Skeletal muscle tissue (tissue), 4 donors: ENCODE data around the gene CALML4. TPM values are rescaled to one million over a fixed set of nuclear protein-coding genes. Genes with fewer than 3 reads are reported as not detected.
"Not testable (repeated sequence)": the region's sequence is repeated elsewhere in the genome, so short reads cannot be mapped to it uniquely, and the experiment has no call there.

ENCODE experiments used
- H3K27ac ChIP-seq: one replicate; pipeline ENCODE4 v1.7.0; 2013; ENCODE audit warnings: mild to moderate bottlenecking, low read depth, low read length, inconsistent platforms
- H3K27me3 ChIP-seq, 3 donors: one replicate each; pipeline ENCODE4 v1.7.0; 2013; ENCODE audit warnings: low read length in 3 of 3; ENCODE audit not compliant: control insufficient read depth in 3 of 3, insufficient read depth in 3 of 3
- H3K36me3 ChIP-seq, 3 donors: one replicate each; pipeline ENCODE4 v1.7.0; 2013; ENCODE audit warnings: low read length in 3 of 3; ENCODE audit not compliant: control insufficient read depth in 3 of 3, insufficient read depth in 3 of 3
- H3K4me1 ChIP-seq, 3 donors: one replicate each; pipeline ENCODE4 v1.7.0; 2013; ENCODE audit warnings: low read length in 3 of 3, mild to moderate bottlenecking in 3 of 3; ENCODE audit not compliant: control insufficient read depth in 3 of 3, insufficient read depth in 3 of 3
- H3K4me3 ChIP-seq, 3 donors: one replicate each; pipeline ENCODE4 v1.7.0; 2013; ENCODE audit warnings: low read length in 3 of 3
- H3K9ac ChIP-seq, 3 donors: one replicate each; pipeline ENCODE4 v1.7.0; 2013; ENCODE audit warnings: low read length in 3 of 3, mild to moderate bottlenecking in 3 of 3, moderate library complexity in 2 of 3, low read depth in 1 of 3
- H3K9me3 ChIP-seq, 3 donors: one replicate each; pipeline ENCODE4 v1.7.0; 2013; ENCODE audit warnings: low read length in 3 of 3; ENCODE audit not compliant: control insufficient read depth in 3 of 3
- total RNA-seq: library from RNA; depleted of rRNA; stranded (reverse); fragments of >200 nt; gene quantifications from one replicate; pipeline ENCODE4 v1.2.3, GENCODE V29; 2014
- donor health status: Osteomylitis.

Gene CALML4
- total RNA-seq, result 2.6 TPM

- H3K27me3 ChIP-seq, result no peaks in the 10 kb centered on the region
- H3K4me1 ChIP-seq, result peaks cover 21 to 41% (median 25%) of the 10 kb centered on the region in 3 donors
- peak within 1 kb of the TSS; percentile 45 to 56 (median 56) for H3K4me3 ChIP-seq
- peak within 1 kb of the TSS; percentile 25 to 70 (median 57) for H3K9ac ChIP-seq
- no peaks in the 10 kb centered on the region for H3K9me3 ChIP-seq
- H3K27ac ChIP-seq, result peak within 1 kb of the TSS; percentile 40
- H3K36me3 ChIP-seq, result no peaks in the 10 kb centered on the region
These were observed at the start of gene CALML4 for GRCh38 chr15:68204776-68205557. CALML4 (minus strand) TSS chr15:68205332; CDS start chr15:68205247, 85 bp downstream.

- H3K27ac ChIP-seq, result no peak overlapping the region
- no peaks in the 10 kb centered on the region for H3K36me3 ChIP-seq
- H3K9ac ChIP-seq, result no peak overlapping the region
- H3K9me3 ChIP-seq, result no peaks in the 10 kb centered on the region
- H3K4me1 ChIP-seq, result peaks cover 6 to 14% (median 8%) of the 10 kb centered on the region in 3 donors
- no peak overlapping the region for H3K4me3 ChIP-seq
- no peaks in the 10 kb centered on the region for H3K27me3 ChIP-seq
These were observed 47.9 kb upstream of the CALML4 start for GRCh38 chr15:68252925-68253534.

GRCh38 chr15:68249058-68249713 lies 44.1 kb upstream of the CALML4 start:
- no peak overlapping the region for H3K4me3 ChIP-seq
- H3K36me3 ChIP-seq, result no peaks in the 10 kb centered on the region
- H3K9me3 ChIP-seq, result no peaks in the 10 kb centered on the region
- no peaks in the 10 kb centered on the region for H3K27me3 ChIP-seq
- H3K27ac ChIP-seq, result no peak overlapping the region
- no peak overlapping the region for H3K9ac ChIP-seq
- H3K4me1 ChIP-seq, result peaks cover 0 to 3% (median 3%) of the 10 kb centered on the region in 3 donors

- Histone ChIP-seq H3K4me1 (no peaks in the 10 kb centered on the region), H3K27me3 (no peaks in the 10 kb centered on the region), H3K9ac (no peak overlapping the region), H3K9me3 (no peaks in the 10 kb centered on the region), H3K36me3 (no peaks in the 10 kb centered on the region), H3K4me3 (no peak overlapping the region), H3K27ac (no peak overlapping the region)
These were observed 39.1 kb upstream of the CALML4 start for GRCh38 chr15:68244235-68244634.

- H3K9ac ChIP-seq, result no peak overlapping the region
- no peak overlapping the region for H3K27ac ChIP-seq
- no peaks in the 10 kb centered on the region for H3K27me3 ChIP-seq
- H3K4me3 ChIP-seq, result no peak overlapping the region
- H3K36me3 ChIP-seq, result no peaks in the 10 kb centered on the region
- no peaks in the 10 kb centered on the region for H3K4me1 ChIP-seq
- H3K9me3 ChIP-seq, result no peaks in the 10 kb centered on the region
These were observed 36.2 kb upstream of the CALML4 start for GRCh38 chr15:68241088-68241935.

- Histone ChIP-seq H3K36me3 (no peaks in the 10 kb centered on the region), H3K27me3 (no peaks in the 10 kb centered on the region), H3K4me1 (no peaks in the 10 kb centered on the region)
These were observed 33.9 kb upstream of the CALML4 start for GRCh38 chr15:68239025-68239424.

GRCh38 chr15:68235022-68235421 lies 29.9 kb upstream of the CALML4 start:
- peaks cover 3 to 4% (median 3%) of the 10 kb centered on the region in 3 donors for H3K4me1 ChIP-seq
- no peak overlapping the region for H3K27ac ChIP-seq
- H3K36me3 ChIP-seq, result no peaks in the 10 kb centered on the region
- no peak overlapping the region for H3K9ac ChIP-seq
- no peaks in the 10 kb centered on the region for H3K9me3 ChIP-seq
- H3K27me3 ChIP-seq, result no peaks in the 10 kb centered on the region
- H3K4me3 ChIP-seq, result no peak overlapping the region

More at GRCh38 chr15:68239025-68239424, 33.9 kb upstream of the CALML4 start:
- Histone ChIP-seq H3K27ac (no peak overlapping the region), H3K9me3 (no peaks in the 10 kb centered on the region), H3K4me3 (no peak overlapping the region), H3K9ac (no peak overlapping the region)

- not testable (repeated sequence) for H3K9me3 ChIP-seq, H3K9ac ChIP-seq, H3K27me3 ChIP-seq, H3K4me3 ChIP-seq, H3K4me1 ChIP-seq, H3K36me3 ChIP-seq, H3K27ac ChIP-seq
These were observed 29.4 kb upstream of the CALML4 start for GRCh38 chr15:68234520-68234919.

GRCh38 chr15:68234060-68234459 lies 28.9 kb upstream of the CALML4 start:
- Histone ChIP-seq H3K4me1 (peaks cover 7 to 9% (median 7%) of the 10 kb centered on the region in 3 donors), H3K27me3 (no peaks in the 10 kb centered on the region), H3K36me3 (no peaks in the 10 kb centered on the region), H3K9ac (no peak overlapping the region), H3K9me3 (no peaks in the 10 kb centered on the region), H3K27ac (no peak overlapping the region), H3K4me3 (no peak overlapping the region)
